ENCODE data around the gene MMP15. TPM values are rescaled to one million over a fixed set of nuclear protein-coding genes. Genes with fewer than 3 reads are reported as not detected.
"Not testable (repeated sequence)": the region's sequence is repeated elsewhere in the genome, so short reads cannot be mapped to it uniquely, and the experiment has no call there.

The MMP15 gene
- total and polyA plus RNA-seq, 7 donors, result 2.3 to 54.0 (median 10.5) TPM

DNA sequence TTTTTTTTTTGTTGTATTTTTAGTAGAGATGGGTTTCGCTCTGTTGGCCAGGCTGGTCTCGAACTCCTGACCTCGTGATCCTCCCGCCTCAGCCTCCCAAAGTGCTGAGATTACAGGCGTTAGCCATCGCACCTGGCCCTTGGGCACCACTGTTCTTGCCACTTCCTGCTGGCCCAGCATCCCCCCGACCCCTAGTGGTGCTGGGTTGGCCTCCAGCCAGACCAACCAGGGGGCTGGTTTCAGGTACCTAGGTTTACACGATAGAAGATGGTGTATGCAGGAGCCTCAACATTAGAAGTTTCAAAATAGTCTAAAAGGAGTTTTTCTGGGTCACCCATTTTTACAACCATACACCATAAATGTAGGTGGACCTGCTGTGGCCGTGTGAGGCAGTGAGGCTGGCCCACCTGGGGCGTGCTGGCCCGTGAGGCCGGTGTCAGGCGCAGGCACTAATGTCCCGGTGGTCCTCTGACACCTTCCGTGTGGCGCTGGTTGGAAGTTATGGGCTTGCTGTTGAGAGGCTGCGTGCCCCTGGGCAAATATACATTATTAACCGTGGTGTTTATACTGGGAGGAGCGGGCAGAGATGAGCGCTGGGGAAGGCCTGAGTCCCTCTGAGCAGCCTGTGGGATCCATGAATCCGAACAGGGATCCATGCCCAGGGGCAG lies 60.2 kb downstream of the MMP15 start:
- 84% methylated on average over 21 of the region's 21 CpGs for WGBS, 2 donors
- intact Hi-C loops (cut with DNase I), result no loop called here
- H3K27me3 ChIP-seq, result no peaks in the 10 kb centered on the region
- H3K27ac ChIP-seq, result no peak overlapping the region
- no peak overlapping the region for H3K4me3 ChIP-seq
- H3K9me3 ChIP-seq, result no peaks in the 10 kb centered on the region
- no peak for DNase-seq
- H3K36me3 ChIP-seq, result no peaks in the 10 kb centered on the region
- TF ChIP-seq POLR2AphosphoS5 (IDR thresholded peaks at IDR 0.05) (no peak), EP300 (IDR thresholded peaks at IDR 0.05) (no peak), POLR2A (IDR thresholded peaks at IDR 0.05) (no peak)
- TF ChIP-seq, protein P1, sequence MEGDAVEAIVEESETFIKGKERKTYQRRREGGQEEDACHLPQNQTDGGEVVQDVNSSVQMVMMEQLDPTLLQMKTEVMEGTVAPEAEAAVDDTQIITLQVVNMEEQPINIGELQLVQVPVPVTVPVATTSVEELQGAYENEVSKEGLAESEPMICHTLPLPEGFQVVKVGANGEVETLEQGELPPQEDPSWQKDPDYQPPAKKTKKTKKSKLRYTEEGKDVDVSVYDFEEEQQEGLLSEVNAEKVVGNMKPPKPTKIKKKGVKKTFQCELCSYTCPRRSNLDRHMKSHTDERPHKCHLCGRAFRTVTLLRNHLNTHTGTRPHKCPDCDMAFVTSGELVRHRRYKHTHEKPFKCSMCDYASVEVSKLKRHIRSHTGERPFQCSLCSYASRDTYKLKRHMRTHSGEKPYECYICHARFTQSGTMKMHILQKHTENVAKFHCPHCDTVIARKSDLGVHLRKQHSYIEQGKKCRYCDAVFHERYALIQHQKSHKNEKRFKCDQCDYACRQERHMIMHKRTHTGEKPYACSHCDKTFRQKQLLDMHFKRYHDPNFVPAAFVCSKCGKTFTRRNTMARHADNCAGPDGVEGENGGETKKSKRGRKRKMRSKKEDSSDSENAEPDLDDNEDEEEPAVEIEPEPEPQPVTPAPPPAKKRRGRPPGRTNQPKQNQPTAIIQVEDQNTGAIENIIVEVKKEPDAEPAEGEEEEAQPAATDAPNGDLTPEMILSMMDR (IDR thresholded peaks at IDR 0.05), result no peak
- H3K4me1 ChIP-seq, result no peaks in the 10 kb centered on the region

DNA sequence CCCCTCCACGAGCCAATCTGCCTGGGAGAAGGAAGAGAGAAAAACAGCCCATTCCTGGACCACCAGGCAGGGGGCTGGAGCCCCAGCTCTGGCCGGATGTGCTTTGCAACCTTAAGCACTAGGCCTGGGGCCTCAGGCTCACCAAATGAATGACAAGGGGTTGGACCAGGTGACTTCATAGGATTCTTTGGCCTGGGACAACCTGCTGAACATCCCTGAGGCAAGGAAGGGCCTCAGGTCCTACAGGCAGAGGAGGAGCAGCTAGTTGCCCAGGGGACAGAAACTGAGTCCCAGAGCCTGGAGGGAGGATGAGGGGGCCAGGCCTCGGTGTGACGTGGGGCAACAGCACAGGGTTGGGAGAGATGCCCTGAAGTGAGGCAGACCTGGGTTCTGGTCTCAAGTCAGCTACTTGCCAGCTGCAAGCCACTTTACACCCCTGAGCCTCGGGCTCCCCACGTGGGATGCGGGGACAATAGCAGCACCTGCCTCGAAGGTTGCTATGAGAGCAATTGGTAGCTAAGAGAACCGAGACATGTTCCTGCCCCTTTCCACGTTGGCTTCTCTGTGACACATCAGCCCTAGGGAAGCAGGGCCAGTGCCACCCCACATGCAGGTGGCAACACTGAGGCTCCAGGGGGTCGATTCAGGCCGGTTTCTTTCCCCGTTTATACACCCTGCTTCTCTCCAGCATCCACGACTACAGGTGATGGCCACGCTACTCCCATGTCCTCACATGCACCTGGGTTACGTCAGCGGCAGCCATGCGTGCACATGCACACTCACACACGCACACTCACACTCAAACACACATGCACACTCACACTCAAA lies 61.0 kb downstream of the MMP15 start:
- WGBS, 2 donors, result 77 to 87% methylated on average over 19 of the region's 19 CpGs
- no peak for DNase-seq
- Histone ChIP-seq H3K4me1 (no peaks in the 10 kb centered on the region), H3K36me3 (no peaks in the 10 kb centered on the region), H3K27me3 (no peaks in the 10 kb centered on the region), H3K9me3 (no peaks in the 10 kb centered on the region), H3K4me3 (no peak overlapping the region), H3K27ac (no peak overlapping the region)
- no peak for TF ChIP-seq EP300 (IDR thresholded peaks at IDR 0.05)
- no peak for TF ChIP-seq POLR2A (IDR thresholded peaks at IDR 0.05)
- TF ChIP-seq, protein P1 (IDR thresholded peaks at IDR 0.05), result no peak
- no peak for TF ChIP-seq POLR2AphosphoS5 (IDR thresholded peaks at IDR 0.05)
- intact Hi-C loops (cut with DNase I), result no loop called here

DNA sequence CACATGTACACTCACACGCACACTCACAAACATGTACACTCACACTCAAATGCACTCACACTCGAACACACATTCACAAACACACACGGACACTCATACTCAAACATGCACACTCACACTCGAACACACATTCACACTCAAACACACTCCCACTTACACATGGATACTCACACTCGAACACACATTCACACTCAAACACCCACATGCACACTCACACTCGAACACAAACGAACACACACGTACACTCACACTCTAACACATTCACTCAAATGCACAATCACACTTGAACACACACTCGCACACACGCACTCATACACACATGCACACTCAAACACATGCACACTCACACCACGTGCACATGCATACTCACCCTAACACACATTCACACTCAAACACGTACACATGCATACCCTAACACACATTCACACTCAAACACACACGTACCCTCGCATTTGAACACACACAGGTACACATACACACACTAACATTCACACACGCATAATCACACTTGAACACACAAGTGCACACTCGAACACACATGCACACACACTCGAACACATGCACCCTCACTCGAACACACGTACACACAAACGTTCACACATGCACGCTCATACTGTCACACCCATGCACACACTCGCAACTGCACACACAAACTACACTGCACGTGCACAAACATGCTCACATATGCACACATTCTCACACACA lies 61.8 kb downstream of the MMP15 start:
- no peaks in the 10 kb centered on the region for H3K9me3 ChIP-seq
- no peaks in the 10 kb centered on the region for H3K36me3 ChIP-seq
- H3K27ac ChIP-seq, result no peak overlapping the region
- no peak for DNase-seq
- TF ChIP-seq EP300 (IDR thresholded peaks at IDR 0.05) (no peak), POLR2AphosphoS5 (IDR thresholded peaks at IDR 0.05) (no peak), POLR2A (IDR thresholded peaks at IDR 0.05) (no peak)
- TF ChIP-seq, protein P1 (IDR thresholded peaks at IDR 0.05), result no peak
- intact Hi-C loops (cut with DNase I), result no loop called here
- H3K4me3 ChIP-seq, result no peak overlapping the region
- H3K4me1 ChIP-seq, result no peaks in the 10 kb centered on the region
- no peaks in the 10 kb centered on the region for H3K27me3 ChIP-seq
- WGBS, 2 donors, result 89 to 95% methylated on average over 23 of the region's 23 CpGs

DNA sequence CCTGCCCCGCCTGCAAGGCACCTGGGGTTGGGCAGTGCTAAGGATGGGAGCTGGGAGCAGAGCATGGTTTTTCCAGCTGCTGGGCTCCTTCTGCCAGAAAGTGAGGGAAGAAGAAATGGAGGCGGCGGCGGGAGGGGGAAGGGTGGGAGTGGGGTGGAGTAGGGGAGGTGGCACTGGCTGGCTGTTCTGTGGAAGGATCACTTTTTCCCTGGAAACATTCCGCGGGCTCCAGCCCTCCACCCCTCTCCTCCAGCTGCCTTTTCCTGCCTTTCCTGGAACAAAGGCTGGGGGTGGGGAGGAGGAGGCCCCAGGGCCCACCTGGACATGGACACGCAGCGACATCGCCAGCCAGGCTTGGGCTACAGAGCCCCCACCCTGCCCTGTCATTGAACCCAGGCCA lies 62.5 kb downstream of the MMP15 start:
- Histone ChIP-seq H3K9me3 (no peaks in the 10 kb centered on the region), H3K4me1 (no peaks in the 10 kb centered on the region), H3K27ac (no peak overlapping the region), H3K36me3 (no peaks in the 10 kb centered on the region), H3K4me3 (no peak overlapping the region), H3K27me3 (no peaks in the 10 kb centered on the region)
- intact Hi-C loops (cut with DNase I), result no loop called here
- DNase-seq, result no peak
- 55 to 66% methylated on average over 9 of the region's 9 CpGs for WGBS, 2 donors
- TF ChIP-seq POLR2A (IDR thresholded peaks at IDR 0.05) (no peak), POLR2AphosphoS5 (IDR thresholded peaks at IDR 0.05) (no peak), EP300 (IDR thresholded peaks at IDR 0.05) (no peak)
- TF ChIP-seq, protein P1 (IDR thresholded peaks at IDR 0.05), result no peak

DNA sequence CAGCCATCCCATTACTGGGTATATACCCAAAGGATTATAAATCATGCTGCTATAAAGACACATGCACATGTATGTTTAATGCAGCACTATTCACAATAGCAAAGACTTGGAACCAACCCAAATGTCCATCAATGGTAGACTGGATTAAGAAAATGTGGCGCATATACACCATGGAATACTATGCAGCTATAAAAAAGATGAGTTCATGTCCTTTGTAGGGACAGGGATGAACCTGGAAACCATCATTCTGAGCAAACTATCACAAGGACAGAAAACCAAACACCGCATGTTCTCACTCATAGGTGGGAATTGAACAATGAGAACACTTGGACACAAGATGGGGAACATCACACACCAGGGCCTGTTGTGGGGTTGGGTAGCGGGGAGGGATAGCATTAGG lies 64.8 kb downstream of the MMP15 start:
- H3K36me3 ChIP-seq; H3K27ac ChIP-seq; DNase-seq; H3K4me3 ChIP-seq; H3K9me3 ChIP-seq; H3K4me1 ChIP-seq; intact Hi-C loops (cut with DNase I); H3K27me3 ChIP-seq: not testable (repeated sequence)
- WGBS, 2 donors, result 92 to 94% methylated on average over 3 of the region's 3 CpGs
